Vagina (tissue), 2 donors: Measurements from ENCODE around the gene HAGHL.

Source experiments
- POLR2A ChIP-seq, 2 donors: fragments of 450-650 bp; IDR thresholded peaks; one replicate each; pipeline ENCODE4 v1.6.1; 2017; ENCODE audit warnings: antibody characterized with exemption in 2 of 2, mild to moderate bottlenecking in 2 of 2, moderate library complexity in 2 of 2
- POLR2AphosphoS5 ChIP-seq, 2 donors: sonication (generic); formaldehyde crosslinking; IDR thresholded peaks; one replicate each; pipeline ENCODE4 v1.9.0; 2017; ENCODE audit warnings: antibody characterized with exemption in 2 of 2, mild to moderate bottlenecking in 2 of 2, low read depth in 1 of 2; ENCODE audit not compliant: insufficient read depth in 1 of 2
- TF ChIP-seq, protein P1 (sequence below), 3 experiments: fragments of 450-650 bp in 2 of 3; fragments of 200-600 bp in 1 of 3; sonication (generic) in 1 of 3; IDR thresholded peaks; one replicate each; pipeline ENCODE4 v1.5.1; 2017 to 2019; ENCODE audit warnings: antibody characterized with exemption in 3 of 3, mild to moderate bottlenecking in 2 of 3, moderate library complexity in 2 of 3

DNA sequence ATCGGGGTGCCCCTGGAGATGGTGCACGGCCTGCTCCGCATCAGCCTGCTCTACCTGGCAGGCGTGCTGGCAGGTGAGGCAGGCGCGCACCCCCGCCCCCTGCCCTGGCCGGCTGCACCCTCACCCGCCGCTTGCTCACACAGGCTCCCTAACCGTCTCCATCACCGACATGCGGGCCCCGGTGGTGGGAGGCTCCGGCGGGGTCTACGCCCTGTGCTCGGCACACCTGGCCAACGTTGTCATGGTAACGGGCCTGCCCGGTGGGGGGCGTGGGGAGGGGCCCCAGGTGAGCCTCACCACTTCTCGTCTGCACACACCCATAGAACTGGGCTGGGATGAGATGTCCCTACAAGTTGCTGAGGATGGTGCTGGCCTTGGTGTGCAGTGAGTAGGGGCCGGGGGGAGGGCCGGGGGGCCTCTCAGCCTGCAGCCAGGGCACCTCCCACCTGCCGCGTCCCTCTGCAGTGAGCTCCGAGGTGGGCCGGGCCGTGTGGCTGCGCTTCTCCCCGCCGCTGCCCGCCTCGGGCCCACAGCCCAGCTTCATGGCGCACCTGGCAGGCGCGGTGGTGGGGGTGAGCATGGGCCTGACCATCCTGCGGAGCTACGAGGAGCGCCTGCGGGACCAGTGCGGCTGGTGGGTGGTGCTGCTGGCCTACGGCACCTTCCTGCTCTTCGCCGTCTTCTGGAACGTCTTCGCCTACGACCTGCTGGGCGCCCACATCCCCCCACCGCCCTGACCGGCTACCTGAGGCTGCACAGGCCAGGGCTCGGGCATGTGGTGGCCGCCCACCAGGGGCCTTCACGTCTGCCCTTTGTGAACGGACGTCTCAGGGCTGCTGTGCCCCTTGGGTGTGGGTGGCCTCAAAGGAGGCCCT, 49.4 kb upstream of the HAGHL start:
- TF ChIP-seq, protein P1, sequence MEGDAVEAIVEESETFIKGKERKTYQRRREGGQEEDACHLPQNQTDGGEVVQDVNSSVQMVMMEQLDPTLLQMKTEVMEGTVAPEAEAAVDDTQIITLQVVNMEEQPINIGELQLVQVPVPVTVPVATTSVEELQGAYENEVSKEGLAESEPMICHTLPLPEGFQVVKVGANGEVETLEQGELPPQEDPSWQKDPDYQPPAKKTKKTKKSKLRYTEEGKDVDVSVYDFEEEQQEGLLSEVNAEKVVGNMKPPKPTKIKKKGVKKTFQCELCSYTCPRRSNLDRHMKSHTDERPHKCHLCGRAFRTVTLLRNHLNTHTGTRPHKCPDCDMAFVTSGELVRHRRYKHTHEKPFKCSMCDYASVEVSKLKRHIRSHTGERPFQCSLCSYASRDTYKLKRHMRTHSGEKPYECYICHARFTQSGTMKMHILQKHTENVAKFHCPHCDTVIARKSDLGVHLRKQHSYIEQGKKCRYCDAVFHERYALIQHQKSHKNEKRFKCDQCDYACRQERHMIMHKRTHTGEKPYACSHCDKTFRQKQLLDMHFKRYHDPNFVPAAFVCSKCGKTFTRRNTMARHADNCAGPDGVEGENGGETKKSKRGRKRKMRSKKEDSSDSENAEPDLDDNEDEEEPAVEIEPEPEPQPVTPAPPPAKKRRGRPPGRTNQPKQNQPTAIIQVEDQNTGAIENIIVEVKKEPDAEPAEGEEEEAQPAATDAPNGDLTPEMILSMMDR (IDR thresholded peaks at IDR 0.05): no peak
- TF ChIP-seq POLR2A (IDR thresholded peaks at IDR 0.05) (no peak), POLR2AphosphoS5 (IDR thresholded peaks at IDR 0.05; ENCODE audit: insufficient read depth in 1 of 2, low read depth in 1 of 2) (no peak)
